Suprapubic skin (tissue), 4 donors: ENCODE measurements around the gene PHLDB3. TPM values are rescaled to one million over a fixed set of nuclear protein-coding genes. Genes with fewer than 3 reads are reported as not detected.

Experiments used
- DNase-seq, 2 donors: peaks; one replicate each; pipeline ENCODE4 v3.0.0-alpha.2; 2019; ENCODE audit warnings: low spot score in 2 of 2
- H3K27ac ChIP-seq: fragments of 200-600 bp; sonication (generic); one replicate; pipeline ENCODE4 v1.5.1; 2019
- H3K27me3 ChIP-seq: fragments of 200-600 bp; sonication (generic); one replicate; pipeline ENCODE4 v1.5.1; 2019
- H3K36me3 ChIP-seq: fragments of 200-600 bp; sonication (generic); one replicate; pipeline ENCODE4 v1.5.1; 2019
- H3K4me1 ChIP-seq: fragments of 200-600 bp; sonication (generic); one replicate; pipeline ENCODE4 v1.5.1; 2019
- H3K4me3 ChIP-seq: fragments of 200-600 bp; sonication (generic); one replicate; pipeline ENCODE4 v1.5.1; 2019; ENCODE audit warnings: mild to moderate bottlenecking
- H3K9me3 ChIP-seq: fragments of 200-600 bp; sonication (generic); one replicate; pipeline ENCODE4 v1.5.1; 2019
- CTCF ChIP-seq, 2 donors: fragments of 200-600 bp in 1 of 2; fragments of 450-650 bp in 1 of 2; sonication (generic) in 1 of 2; IDR thresholded peaks; one replicate each; pipeline ENCODE4 v1.5.1; 2016 to 2019; ENCODE audit warnings: antibody characterized with exemption in 2 of 2, mild to moderate bottlenecking in 1 of 2, moderate library complexity in 1 of 2
- EP300 ChIP-seq: sonication (generic); formaldehyde crosslinking; IDR thresholded peaks from one replicate; pipeline ENCODE4 v1.6.1; 2017; ENCODE audit warnings: antibody characterized with exemption
- POLR2A ChIP-seq, 2 donors: fragments of 450-650 bp; IDR thresholded peaks; one replicate each; pipeline ENCODE4 v1.6.1; 2017; ENCODE audit warnings: antibody characterized with exemption in 2 of 2, mild to moderate bottlenecking in 2 of 2, moderate library complexity in 2 of 2
- POLR2AphosphoS5 ChIP-seq, 3 donors: sonication (generic); formaldehyde crosslinking; IDR thresholded peaks; one replicate each; pipeline ENCODE4 v1.6.1; 2017; ENCODE audit warnings: antibody characterized with exemption in 3 of 3
- WGBS: methylation state at CpG from one replicate; pipeline ENCODE4 v1.1.5; 2018; 5-methylcytosine and 5-hydroxymethylcytosine counted together
- total RNA-seq, 4 donors: library from RNA; depleted of rRNA; stranded (reverse); fragments of >200 nt; gene quantifications; one replicate each; pipeline ENCODE4 v1.1.0, GENCODE V29; 2016

PHLDB3 gene
- total RNA-seq, 4 donors from 2014 or later = 63.2 to 110 (median 72.2) TPM

- Histone ChIP-seq H3K4me3 (no peak overlapping the region), H3K27ac (no peak overlapping the region), H3K4me1 (peaks cover 16% of the 10 kb centered on the region), H3K36me3 (peaks cover 13% of the 10 kb centered on the region), H3K9me3 (no peaks in the 10 kb centered on the region), H3K27me3 (no peaks in the 10 kb centered on the region)
- TF ChIP-seq CTCF (IDR thresholded peaks at IDR 0.05) (no peak), POLR2AphosphoS5 (IDR thresholded peaks at IDR 0.05) (no peak), POLR2A (IDR thresholded peaks at IDR 0.05) (no peak), EP300 (no peak)
- WGBS = 92% methylated on average over 3 of the region's 3 CpGs
- DNase-seq = no peak
Measured at GRCh38 chr19:43478323-43478722, 26.2 kb downstream of the PHLDB3 start.

- TF ChIP-seq POLR2AphosphoS5 (IDR thresholded peaks at IDR 0.05) (no peak), EP300 (no peak), POLR2A (IDR thresholded peaks at IDR 0.05) (no peak), CTCF (IDR thresholded peaks at IDR 0.05) (no peak)
- Histone ChIP-seq H3K4me1 (peaks cover 16% of the 10 kb centered on the region), H3K9me3 (no peaks in the 10 kb centered on the region), H3K27ac (no peak overlapping the region), H3K27me3 (no peaks in the 10 kb centered on the region), H3K36me3 (peaks cover 13% of the 10 kb centered on the region), H3K4me3 (no peak overlapping the region)
- DNase-seq = no peak
Measured at GRCh38 chr19:43476606-43477005, 27.9 kb downstream of the PHLDB3 start.

GRCh38 chr19:43474986-43475705 lies 29.4 kb downstream of the PHLDB3 start:
- H3K27me3 ChIP-seq = no peaks in the 10 kb centered on the region
- TF ChIP-seq POLR2AphosphoS5 (IDR thresholded peaks at IDR 0.05) = peak in 1 of 3 donors; percentile 37
- TF ChIP-seq EP300 = peak; percentile 80
- peak in 1 of 2 donors; percentile 31 for TF ChIP-seq POLR2A (IDR thresholded peaks at IDR 0.05)
- TF ChIP-seq CTCF (IDR thresholded peaks at IDR 0.05) = no peak
- 7% methylated on average over 13 of the region's 46 CpGs for WGBS
- peaks cover 13% of the 10 kb centered on the region for H3K36me3 ChIP-seq
- peak overlapping the region; percentile 83 for H3K27ac ChIP-seq
- H3K9me3 ChIP-seq = no peaks in the 10 kb centered on the region
- H3K4me3 ChIP-seq = peak overlapping the region; percentile 50
- H3K4me1 ChIP-seq = peaks cover 22% of the 10 kb centered on the region
- peak; percentile 97 to 98 for DNase-seq

- 79% methylated on average over 4 of the region's 4 CpGs for WGBS
- peak overlapping the region; percentile 50 for H3K4me3 ChIP-seq
- H3K27me3 ChIP-seq = no peaks in the 10 kb centered on the region
- no peak for DNase-seq
- TF ChIP-seq CTCF (IDR thresholded peaks at IDR 0.05) (no peak), POLR2A (IDR thresholded peaks at IDR 0.05) (no peak), POLR2AphosphoS5 (IDR thresholded peaks at IDR 0.05) (no peak), EP300 (no peak)
- peaks cover 22% of the 10 kb centered on the region for H3K4me1 ChIP-seq
- H3K36me3 ChIP-seq = peaks cover 13% of the 10 kb centered on the region
- peak overlapping the region; percentile 83 for H3K27ac ChIP-seq
- H3K9me3 ChIP-seq = no peaks in the 10 kb centered on the region
Measured at GRCh38 chr19:43474487-43474886, 30.1 kb downstream of the PHLDB3 start.

GRCh38 chr19:43471091-43471490 lies 33.5 kb downstream of the PHLDB3 start:
- Histone ChIP-seq H3K4me3 (no peak overlapping the region), H3K9me3 (no peaks in the 10 kb centered on the region), H3K4me1 (peaks cover 51% of the 10 kb centered on the region), H3K36me3 (no peaks in the 10 kb centered on the region), H3K27me3 (no peaks in the 10 kb centered on the region), H3K27ac (peak overlapping the region; percentile 69)
- TF ChIP-seq CTCF (IDR thresholded peaks at IDR 0.05) = no peak
- DNase-seq = no peak
- 60% methylated on average over 1 of the region's 5 CpGs for WGBS
